Natural killer cell (primary cell): Measurements from ENCODE around the gene PHF11. TPM values are rescaled to one million over a fixed set of nuclear protein-coding genes. Genes with fewer than 3 reads are reported as not detected.
A peak's percentile ranks its signal among the peaks of the same experiment; 100 is the strongest.

ENCODE experiments used
- ATAC-seq, 3 donors: fragments of 150-1000 bp in 2 of 3; fragments of 200-7000 bp in 1 of 3; cut with Tn5 transposase; 1 replicate in 1 of 3; 2 replicates in 2 of 3; pipeline ENCODE4 v1.10.0; 2021; ENCODE audit warnings: mild to moderate bottlenecking in 2 of 3, moderate library complexity in 2 of 3
- DNase-seq, 2 donors: peaks; one replicate each; pipeline versions ENCODE4 v3.0.0 to v3.0.0-alpha.2; 2013 to 2021; ENCODE audit warnings: mixed read lengths in 1 of 2
- H3K27ac ChIP-seq: one replicate; pipeline ENCODE4 v1.5.1; 2013; ENCODE audit warnings: mild to moderate bottlenecking, low read length
- H3K27me3 ChIP-seq: one replicate; pipeline ENCODE4 v1.6.1; 2013; ENCODE audit warnings: low read length; ENCODE audit not compliant: control insufficient read depth, insufficient read depth
- H3K36me3 ChIP-seq: one replicate; pipeline ENCODE4 v1.6.1; 2013; ENCODE audit warnings: low read length; ENCODE audit not compliant: control insufficient read depth, insufficient read depth
- H3K4me1 ChIP-seq: one replicate; pipeline ENCODE4 v1.6.1; 2013; ENCODE audit warnings: low read length; ENCODE audit not compliant: control insufficient read depth, insufficient read depth
- H3K4me3 ChIP-seq: one replicate; pipeline ENCODE4 v1.5.1; 2013; ENCODE audit warnings: low read length
- H3K9me3 ChIP-seq: one replicate; pipeline ENCODE4 v1.6.1; 2013; ENCODE audit warnings: low read length; ENCODE audit not compliant: control insufficient read depth, insufficient read depth
- H3K27ac Mint-ChIP-seq, 2 donors: one replicate each; pipeline ENCODE4 v1.8.0; 2022; ENCODE audit warnings: mild to moderate bottlenecking in 2 of 2, mixed read lengths in 2 of 2, moderate library complexity in 1 of 2
- H3K27me3 Mint-ChIP-seq, 2 donors: one replicate each; pipeline ENCODE4 v1.8.0; 2022; ENCODE audit warnings: low read depth in 2 of 2, mixed read lengths in 2 of 2
- H3K36me3 Mint-ChIP-seq: one replicate; pipeline ENCODE4 v1.8.0; 2022; ENCODE audit warnings: mixed read lengths
- H3K4me1 Mint-ChIP-seq, 2 donors: one replicate each; pipeline ENCODE4 v1.8.0; 2022; ENCODE audit warnings: mixed read lengths in 2 of 2
- H3K4me3 Mint-ChIP-seq: one replicate; pipeline ENCODE4 v1.8.0; 2022; ENCODE audit warnings: mild to moderate bottlenecking, moderate library complexity, mixed read lengths
- H3K9me3 Mint-ChIP-seq, 2 donors: one replicate each; pipeline ENCODE4 v1.8.0; 2022; ENCODE audit warnings: mixed read lengths in 2 of 2
- CTCF ChIP-seq: fragments of 200-600 bp; IDR thresholded peaks from one replicate; pipeline ENCODE4 v1.8.0; 2022; ENCODE audit warnings: antibody characterized with exemption
- WGBS: methylation state at CpG from one replicate; pipeline ENCODE4 v1.1.7; 2013; ENCODE audit warnings: missing lambda C conversion rate; ENCODE audit not compliant: insufficient coverage; 5-methylcytosine and 5-hydroxymethylcytosine counted together
- intact Hi-C: fragments of 100-400 bp; cut with micrococcal nuclease; formaldehyde crosslinking; loops from one replicate; pipeline ENCODE4 v1.14.2; 2022
- total RNA-seq, 4 donors: library from RNA; stranded (reverse); fragments of 120-200 nt in 1 of 4; gene quantifications; one replicate each; pipeline versions ENCODE4 v1.2.3 to v1.2.4, GENCODE V29; 2013 to 2022

The PHF11 gene
- total RNA-seq, 3 donors from 2014 or later (not counting 1 experiment from before 2014, with no cell fraction given), result 89.0 to 113 (median 111) TPM

- DNase-seq (no peak), ATAC-seq (no peak)
- 29% methylated on average over 7 of the region's 7 CpGs for WGBS
- H3K9me3 Mint-ChIP-seq, result no peaks in the 10 kb centered on the region
- no peak overlapping the region for H3K4me3 ChIP-seq
- H3K27ac ChIP-seq, result no peak overlapping the region
- H3K4me1 ChIP-seq, result peaks cover 2% of the 10 kb centered on the region
- H3K4me1 Mint-ChIP-seq, result peaks cover 6 to 9% of the 10 kb centered on the region in 2 donors
- peaks cover 21% of the 10 kb centered on the region for H3K36me3 Mint-ChIP-seq
- peaks cover 17% of the 10 kb centered on the region for H3K36me3 ChIP-seq
- intact Hi-C loops, result no loop called here
- TF ChIP-seq CTCF, result no peak
- no peaks in the 10 kb centered on the region for H3K27me3 Mint-ChIP-seq
- no peaks in the 10 kb centered on the region for H3K9me3 ChIP-seq
- H3K4me3 Mint-ChIP-seq, result no peak overlapping the region
- no peak overlapping the region for H3K27ac Mint-ChIP-seq
- H3K27me3 ChIP-seq, result no peaks in the 10 kb centered on the region
These were observed 40.6 kb downstream of the PHF11 start for GRCh38 chr13:49536144-49536873.

GRCh38 chr13:49538404-49538803 lies 42.7 kb downstream of the PHF11 start:
- H3K9me3 Mint-ChIP-seq, result no peaks in the 10 kb centered on the region
- no peak for TF ChIP-seq CTCF
- H3K36me3 Mint-ChIP-seq, result peaks cover 21% of the 10 kb centered on the region
- no peaks in the 10 kb centered on the region for H3K27me3 Mint-ChIP-seq
- Histone ChIP-seq H3K27me3 (no peaks in the 10 kb centered on the region), H3K4me3 (no peak overlapping the region), H3K27ac (no peak overlapping the region), H3K9me3 (no peaks in the 10 kb centered on the region), H3K36me3 (peaks cover 17% of the 10 kb centered on the region), H3K4me1 (no peaks in the 10 kb centered on the region)
- ATAC-seq, result no peak
- intact Hi-C loops, result no loop called here
- no peak for DNase-seq
- no peak overlapping the region for H3K4me3 Mint-ChIP-seq
- H3K4me1 Mint-ChIP-seq, result peaks cover 4 to 6% of the 10 kb centered on the region in 2 donors
- no peak overlapping the region for H3K27ac Mint-ChIP-seq
- WGBS, result 100% methylated on average over 2 of the region's 2 CpGs

DNA sequence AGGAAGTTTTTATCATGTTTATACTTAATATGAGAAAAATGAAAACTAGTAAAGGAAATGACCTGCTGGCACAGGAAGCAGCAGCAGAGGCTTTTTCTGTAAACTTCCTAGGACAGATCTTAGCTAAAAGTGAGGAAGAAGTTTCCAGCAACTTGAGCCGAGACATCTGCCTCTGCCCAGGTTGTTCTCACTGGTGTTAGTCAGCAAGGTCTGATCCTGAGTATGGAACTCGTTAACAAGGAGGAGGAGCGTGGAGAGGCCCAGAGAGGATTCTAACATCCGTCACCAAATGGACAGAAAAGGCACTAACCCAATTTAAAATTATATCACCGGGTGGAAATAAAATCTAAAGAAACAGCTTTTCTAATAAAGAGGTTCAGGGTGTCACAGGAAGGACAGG lies 43.6 kb downstream of the PHF11 start:
- Mint-ChIP-seq H3K4me3 (no peak overlapping the region), H3K27me3 (no peaks in the 10 kb centered on the region), H3K9me3 (no peaks in the 10 kb centered on the region), H3K36me3 (peaks cover 21% of the 10 kb centered on the region), H3K27ac (peak overlapping the region in 1 of 2 donors; percentile 36), H3K4me1 (peaks cover 0 to 6% of the 10 kb centered on the region in 2 donors)
- no peak overlapping the region for H3K4me3 ChIP-seq
- no peaks in the 10 kb centered on the region for H3K4me1 ChIP-seq
- TF ChIP-seq CTCF, result no peak
- no peak for ATAC-seq
- no peaks in the 10 kb centered on the region for H3K9me3 ChIP-seq
- peaks cover 19% of the 10 kb centered on the region for H3K36me3 ChIP-seq
- DNase-seq, result no peak
- no peak overlapping the region for H3K27ac ChIP-seq
- intact Hi-C loops, result no loop called here
- WGBS, result 75% methylated on average over 4 of the region's 5 CpGs
- H3K27me3 ChIP-seq, result no peaks in the 10 kb centered on the region

DNA sequence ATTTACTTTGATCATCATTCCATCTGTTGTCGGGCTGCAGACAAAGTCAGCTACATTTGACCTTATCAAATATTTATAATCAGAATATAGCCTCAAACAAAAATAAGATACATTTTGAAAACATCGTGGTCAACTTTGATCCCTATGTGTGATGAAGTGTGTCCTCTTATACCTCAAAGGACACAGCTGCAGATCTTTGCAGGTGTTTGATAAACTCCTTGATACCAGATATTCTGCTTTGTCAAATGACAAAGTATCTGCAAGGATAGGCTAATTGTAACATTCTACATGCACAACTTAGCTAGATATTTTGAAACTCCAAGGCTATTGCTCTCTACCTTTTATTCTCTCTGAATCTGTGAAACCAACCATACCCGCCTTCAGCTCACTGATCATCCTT lies 44.0 kb downstream of the PHF11 start:
- Histone ChIP-seq H3K27me3 (no peaks in the 10 kb centered on the region), H3K36me3 (peaks cover 23% of the 10 kb centered on the region), H3K27ac (no peak overlapping the region), H3K9me3 (no peaks in the 10 kb centered on the region), H3K4me3 (no peak overlapping the region), H3K4me1 (no peaks in the 10 kb centered on the region)
- no peak for TF ChIP-seq CTCF
- Mint-ChIP-seq H3K9me3 (no peaks in the 10 kb centered on the region), H3K27ac (peak overlapping the region in 1 of 2 donors; percentile 59), H3K36me3 (peaks cover 21% of the 10 kb centered on the region), H3K4me1 (peaks cover 0 to 6% of the 10 kb centered on the region in 2 donors), H3K4me3 (no peak overlapping the region), H3K27me3 (no peaks in the 10 kb centered on the region)
- intact Hi-C loops, result no loop called here
- WGBS, result 63% methylated on average over 3 of the region's 3 CpGs
- DNase-seq, result no peak
- ATAC-seq, result no peak
